Activated T-cell treated with anti-CD3 and anti-CD28 coated beads, Interleukin-2, amount 50 U/mL, for 4 hours (primary cell): ENCODE results near the gene RERE. TPM values are rescaled to one million over a fixed set of nuclear protein-coding genes. Genes with fewer than 3 reads are reported as not detected.

Source experiments
- ATAC-seq, 2 donors: fragments of 200-7000 bp; cut with Tn5 transposase; one replicate each; pipeline ENCODE4 v1.10.0; 2021
- DNase-seq: peaks from one replicate; pipeline ENCODE4 v3.0.0-alpha.2; 2020
- H3K27me3 Mint-ChIP-seq: one replicate; pipeline ENCODE4 v1.8.0; 2021; ENCODE audit warnings: low read depth, mixed read lengths
- H3K36me3 Mint-ChIP-seq: one replicate; pipeline ENCODE4 v1.8.0; 2022; ENCODE audit warnings: mixed read lengths; ENCODE audit not compliant: insufficient read depth
- H3K4me1 Mint-ChIP-seq: one replicate; pipeline ENCODE4 v1.8.0; 2021; ENCODE audit warnings: low read depth, mixed read lengths
- H3K4me3 Mint-ChIP-seq: one replicate; pipeline ENCODE4 v1.8.0; 2021; ENCODE audit warnings: mild to moderate bottlenecking, moderate library complexity, mixed read lengths
- H3K9me3 Mint-ChIP-seq: one replicate; pipeline ENCODE4 v1.8.0; 2021; ENCODE audit warnings: mixed read lengths
- total RNA-seq, 3 donors: library from RNA; stranded (reverse); gene quantifications; one replicate each; pipeline ENCODE4 v1.2.1, GENCODE V29; 2021

RERE gene
- total RNA-seq, 3 donors from 2014 or later: 40.5 to 53.4 (median 47.8) TPM

GRCh38 chr1:8584316-8584715 is 233.1 kb downstream of the RERE start:
- no peaks in the 10 kb centered on the region for H3K36me3 Mint-ChIP-seq
- no peak for ATAC-seq
- H3K4me1 Mint-ChIP-seq: peaks cover 5% of the 10 kb centered on the region
- no peaks in the 10 kb centered on the region for H3K27me3 Mint-ChIP-seq
- no peak overlapping the region for H3K4me3 Mint-ChIP-seq
- no peak for DNase-seq
- no peaks in the 10 kb centered on the region for H3K9me3 Mint-ChIP-seq

GRCh38 chr1:8583031-8583430 is 234.4 kb downstream of the RERE start:
- DNase-seq: no peak
- Mint-ChIP-seq H3K4me1 (peaks cover 5% of the 10 kb centered on the region), H3K9me3 (no peaks in the 10 kb centered on the region), H3K36me3 (no peaks in the 10 kb centered on the region), H3K27me3 (no peaks in the 10 kb centered on the region), H3K4me3 (no peak overlapping the region)
- ATAC-seq: no peak

- H3K4me3 Mint-ChIP-seq: no peak overlapping the region
- DNase-seq (no peak), ATAC-seq (no peak)
- no peaks in the 10 kb centered on the region for H3K4me1 Mint-ChIP-seq
- H3K36me3 Mint-ChIP-seq: peaks cover 5% of the 10 kb centered on the region
- no peaks in the 10 kb centered on the region for H3K9me3 Mint-ChIP-seq
- no peaks in the 10 kb centered on the region for H3K27me3 Mint-ChIP-seq
Observed at GRCh38 chr1:8580566-8580965, 236.9 kb downstream of the RERE start.

- Mint-ChIP-seq H3K9me3 (no peaks in the 10 kb centered on the region), H3K36me3 (peaks cover 5% of the 10 kb centered on the region), H3K4me3 (no peak overlapping the region), H3K4me1 (no peaks in the 10 kb centered on the region), H3K27me3 (no peaks in the 10 kb centered on the region)
- DNase-seq: no peak
- no peak for ATAC-seq
Observed at GRCh38 chr1:8578936-8579335, 238.5 kb downstream of the RERE start.

- H3K36me3 Mint-ChIP-seq: peaks cover 5% of the 10 kb centered on the region
- no peak overlapping the region for H3K4me3 Mint-ChIP-seq
Observed at GRCh38 chr1:8578132-8578877, 239.1 kb downstream of the RERE start.

GRCh38 chr1:8574985-8575384 is 242.5 kb downstream of the RERE start:
- Mint-ChIP-seq H3K4me1 (peaks cover 2% of the 10 kb centered on the region), H3K9me3 (no peaks in the 10 kb centered on the region), H3K27me3 (no peaks in the 10 kb centered on the region), H3K36me3 (peaks cover 5% of the 10 kb centered on the region), H3K4me3 (no peak overlapping the region)
- ATAC-seq (no peak), DNase-seq (no peak)

More at GRCh38 chr1:8578132-8578877, 239.1 kb downstream of the RERE start:
- H3K27me3 Mint-ChIP-seq: no peaks in the 10 kb centered on the region
- DNase-seq (no peak), ATAC-seq (no peak)
- H3K9me3 Mint-ChIP-seq: no peaks in the 10 kb centered on the region
- H3K4me1 Mint-ChIP-seq: no peaks in the 10 kb centered on the region

GRCh38 chr1:8572106-8572505 is 245.3 kb downstream of the RERE start:
- DNase-seq: no peak
- no peak for ATAC-seq
- Mint-ChIP-seq H3K4me3 (no peak overlapping the region), H3K4me1 (peaks cover 2% of the 10 kb centered on the region), H3K36me3 (peaks cover under 1% of the 10 kb centered on the region), H3K9me3 (no peaks in the 10 kb centered on the region), H3K27me3 (no peaks in the 10 kb centered on the region)

GRCh38 chr1:8571200-8571984 is 246.0 kb downstream of the RERE start:
- no peak overlapping the region for H3K4me3 Mint-ChIP-seq
- H3K4me1 Mint-ChIP-seq: peaks cover 2% of the 10 kb centered on the region
- H3K27me3 Mint-ChIP-seq: no peaks in the 10 kb centered on the region
- DNase-seq (no peak), ATAC-seq (no peak)
- no peaks in the 10 kb centered on the region for H3K36me3 Mint-ChIP-seq
- H3K9me3 Mint-ChIP-seq: no peaks in the 10 kb centered on the region

- no peak for DNase-seq
- no peak for ATAC-seq
- no peaks in the 10 kb centered on the region for H3K27me3 Mint-ChIP-seq
- peaks cover 6% of the 10 kb centered on the region for H3K4me1 Mint-ChIP-seq
- no peak overlapping the region for H3K4me3 Mint-ChIP-seq
- H3K36me3 Mint-ChIP-seq: no peaks in the 10 kb centered on the region
- H3K9me3 Mint-ChIP-seq: no peaks in the 10 kb centered on the region
Observed at GRCh38 chr1:8570465-8570864, 247.0 kb downstream of the RERE start.

GRCh38 chr1:8569242-8569641 is 248.2 kb downstream of the RERE start:
- no peaks in the 10 kb centered on the region for H3K9me3 Mint-ChIP-seq
- H3K36me3 Mint-ChIP-seq: no peaks in the 10 kb centered on the region
- DNase-seq (no peak), ATAC-seq (no peak)
- no peaks in the 10 kb centered on the region for H3K27me3 Mint-ChIP-seq
- H3K4me3 Mint-ChIP-seq: no peak overlapping the region
- peaks cover 6% of the 10 kb centered on the region for H3K4me1 Mint-ChIP-seq

- no peaks in the 10 kb centered on the region for H3K27me3 Mint-ChIP-seq
Observed at GRCh38 chr1:8568837-8569236, 248.6 kb downstream of the RERE start.

GRCh38 chr1:8567146-8567545 is 250.3 kb downstream of the RERE start:
- DNase-seq (no peak), ATAC-seq (peak in 1 of 2 donors; percentile 18)
- no peaks in the 10 kb centered on the region for H3K27me3 Mint-ChIP-seq
- no peaks in the 10 kb centered on the region for H3K36me3 Mint-ChIP-seq
- H3K4me1 Mint-ChIP-seq: peaks cover 16% of the 10 kb centered on the region
- no peaks in the 10 kb centered on the region for H3K9me3 Mint-ChIP-seq
- no peak overlapping the region for H3K4me3 Mint-ChIP-seq

More at GRCh38 chr1:8568837-8569236, 248.6 kb downstream of the RERE start:
- Mint-ChIP-seq H3K36me3 (no peaks in the 10 kb centered on the region), H3K4me3 (no peak overlapping the region), H3K4me1 (peaks cover 6% of the 10 kb centered on the region), H3K9me3 (no peaks in the 10 kb centered on the region)
- no peak for ATAC-seq
- no peak for DNase-seq

GRCh38 chr1:8565802-8566201 is 251.6 kb downstream of the RERE start:
- H3K27me3 Mint-ChIP-seq: no peaks in the 10 kb centered on the region
- H3K4me3 Mint-ChIP-seq: no peak overlapping the region

GRCh38 chr1:8563944-8564537 is 253.4 kb downstream of the RERE start:
- no peaks in the 10 kb centered on the region for H3K27me3 Mint-ChIP-seq
- no peak overlapping the region for H3K4me3 Mint-ChIP-seq
- H3K9me3 Mint-ChIP-seq: no peaks in the 10 kb centered on the region
- no peak for ATAC-seq
- DNase-seq: no peak
- H3K4me1 Mint-ChIP-seq: peaks cover 27% of the 10 kb centered on the region
- H3K36me3 Mint-ChIP-seq: no peaks in the 10 kb centered on the region

More at GRCh38 chr1:8565802-8566201, 251.6 kb downstream of the RERE start:
- ATAC-seq (peak in 1 of 2 donors; percentile 17), DNase-seq (no peak)
- Mint-ChIP-seq H3K36me3 (no peaks in the 10 kb centered on the region), H3K9me3 (no peaks in the 10 kb centered on the region), H3K4me1 (peaks cover 20% of the 10 kb centered on the region)
